Psoas muscle (tissue), 8 donors: ENCODE data around the gene ABR. TPM values are rescaled to one million over a fixed set of nuclear protein-coding genes. Genes with fewer than 3 reads are reported as not detected.
"Not testable (repeated sequence)": the region's sequence is repeated elsewhere in the genome, so short reads cannot be mapped to it uniquely, and the experiment has no call there.

Source experiments
- ATAC-seq, 4 donors: fragments of 200-7000 bp; cut with Tn5 transposase; one replicate each; pipeline ENCODE4 v1.9.1; 2020; ENCODE audit warnings: moderate library complexity in 3 of 4, mild to moderate bottlenecking in 2 of 4
- DNase-seq, 2 donors: peaks; one replicate each; pipeline ENCODE4 v3.0.0-alpha.2; 2020
- H3K27ac ChIP-seq: fragments of 200-600 bp; one replicate; pipeline ENCODE4 v1.8.0; 2022
- H3K27me3 ChIP-seq, 3 donors: fragments of 200-600 bp in 1 of 3; one replicate each; pipeline versions ENCODE4 v1.6.1 to v1.8.0; 2013 to 2022; ENCODE audit warnings: low read length in 2 of 3, mild to moderate bottlenecking in 2 of 3, moderate library complexity in 1 of 3; ENCODE audit not compliant: insufficient read depth in 3 of 3
- H3K36me3 ChIP-seq, 2 donors: fragments of 200-600 bp in 1 of 2; one replicate each; pipeline versions ENCODE4 v1.6.1 to v1.8.0; 2013 to 2022; ENCODE audit warnings: low read depth in 1 of 2, mild to moderate bottlenecking in 1 of 2, moderate library complexity in 1 of 2; ENCODE audit not compliant: insufficient read depth in 1 of 2
- H3K4me1 ChIP-seq: fragments of 200-600 bp; one replicate; pipeline ENCODE4 v1.8.0; 2022
- H3K4me3 ChIP-seq: fragments of 200-600 bp; one replicate; pipeline ENCODE4 v1.8.0; 2022; ENCODE audit warnings: mild to moderate bottlenecking
- H3K9me3 ChIP-seq: fragments of 200-600 bp; one replicate; pipeline ENCODE4 v1.8.0; 2022
- CTCF ChIP-seq: fragments of 200-600 bp; IDR thresholded peaks from one replicate; pipeline ENCODE4 v1.8.0; 2022; ENCODE audit warnings: antibody characterized with exemption
- WGBS, 3 donors: extraction: QIAGEN DNeasy Blood & Tissue Kit; methylation state at CpG; one replicate each; pipeline versions ENCODE4 v1.1.6 to v1.1.7; 2013; 5-methylcytosine and 5-hydroxymethylcytosine counted together
- intact Hi-C, 2 donors: fragments of 100-400 bp; cut with DNase I; formaldehyde crosslinking; loops; one replicate each; pipeline versions ENCODE4 v1.11.0 to v1.14.2; 2022
- polyA plus RNA-seq, 3 donors: library from polyadenylated mRNA; stranded (reverse); fragments of 200-250 nt; gene quantifications; one replicate each; pipeline ENCODE4 v1.2.3, GENCODE V29; 2013
- total RNA-seq, 4 donors: library from RNA; stranded (reverse); fragmentation: NEBNext Ultra II Directional in 2 of 4; extraction: Animal tissue kit (Norgen Biotek cat#: 25700) in 2 of 4; gene quantifications; one replicate each; pipeline versions ENCODE4 v1.2.1 to v1.2.4, GENCODE V29; 2021 to 2023
- donor health status: healthy with polysubstance abuse.
- donor health status: DM: no; HTN: no; CAD: no; lungs with moderate emphysema.
- donor health status: Bipolar disorder and iron deficiency.
- donor health status: healthy.
- donor health status: DM: yes; HTN: yes; CAD: no.
- donor health status: DM: no; HTN: no; CAD: no.
- donor health status: DM: no; HTN: no; CAD: no.
- donor health status: DM: yes; HTN: yes; CAD: no.

Gene ABR
- total and polyA plus RNA-seq, 7 donors: 5.8 to 25.4 (median 9.8) TPM

- 7 to 9% (median 7%) methylated on average over 65 to 81 of the region's 91 CpGs for WGBS, 3 donors
- peak overlapping the region; percentile 67 for H3K27ac ChIP-seq
- H3K27me3 ChIP-seq: peaks cover 0 to 28% (median 12%) of the 10 kb centered on the region in 3 donors
- no peaks in the 10 kb centered on the region for H3K9me3 ChIP-seq
- H3K4me3 ChIP-seq: peak overlapping the region; percentile 66
- DNase-seq (peak; percentile 81 to 82), ATAC-seq (peak; percentile 67 to 80 (median 78))
- H3K36me3 ChIP-seq: no peaks in the 10 kb centered on the region
- TF ChIP-seq CTCF: no peak
- no peaks in the 10 kb centered on the region for H3K4me1 ChIP-seq
- intact Hi-C loops: no loop called here
These were observed 23.6 kb upstream of the ABR start for GRCh38 chr17:1203111-1203966.

- ATAC-seq: no peak
- intact Hi-C loops: no loop called here
- no peak for TF ChIP-seq CTCF
- Histone ChIP-seq H3K27ac (no peak overlapping the region), H3K9me3 (no peaks in the 10 kb centered on the region), H3K27me3 (peaks cover 0 to 28% (median 12%) of the 10 kb centered on the region in 3 donors), H3K4me1 (no peaks in the 10 kb centered on the region), H3K36me3 (no peaks in the 10 kb centered on the region), H3K4me3 (no peak overlapping the region)
- DNase-seq: no peak
- WGBS, 3 donors: 83 to 88% (median 85%) methylated on average over 5 of the region's 5 CpGs
These were observed 22.5 kb upstream of the ABR start for GRCh38 chr17:1202291-1202690.

GRCh38 chr17:1201132-1201702, 21.4 kb upstream of the ABR start:
- Histone ChIP-seq H3K27ac (no peak overlapping the region), H3K36me3 (no peaks in the 10 kb centered on the region), H3K4me3 (no peak overlapping the region), H3K9me3 (no peaks in the 10 kb centered on the region), H3K4me1 (no peaks in the 10 kb centered on the region), H3K27me3 (peaks cover 0 to 26% (median 11%) of the 10 kb centered on the region in 3 donors)
- 80 to 84% (median 83%) methylated on average over 25 of the region's 25 CpGs for WGBS, 3 donors
- DNase-seq (no peak), ATAC-seq (no peak)
- intact Hi-C loops: no loop called here
- TF ChIP-seq CTCF: no peak

GRCh38 chr17:1199271-1199743, 19.5 kb upstream of the ABR start:
- intact Hi-C loops, H3K27ac ChIP-seq, H3K36me3 ChIP-seq, ATAC-seq, DNase-seq, H3K9me3 ChIP-seq, H3K4me1 ChIP-seq, H3K4me3 ChIP-seq: not testable (repeated sequence)
- 54 to 72% (median 64%) methylated on average over 10 of the region's 10 CpGs for WGBS, 3 donors
- H3K27me3 ChIP-seq: peaks cover 0 to 19% (median 11%) of the 10 kb centered on the region in 3 donors

- H3K4me3 ChIP-seq: no peak overlapping the region
- no peaks in the 10 kb centered on the region for H3K4me1 ChIP-seq
- peaks cover 0 to 12% (median 6%) of the 10 kb centered on the region in 3 donors for H3K27me3 ChIP-seq
- no peaks in the 10 kb centered on the region for H3K9me3 ChIP-seq
- intact Hi-C loops: no loop called here
- DNase-seq: peak; percentile 61 to 82
- H3K27ac ChIP-seq: no peak overlapping the region
- no peaks in the 10 kb centered on the region for H3K36me3 ChIP-seq
- WGBS, 3 donors: 46 to 53% (median 50%) methylated on average over 17 of the region's 17 CpGs
- no peak for TF ChIP-seq CTCF
- ATAC-seq: peak; percentile 26 to 63 (median 34)
These were observed 18.2 kb upstream of the ABR start for GRCh38 chr17:1197781-1198490.
